Testis (tissue), 3 donors: ENCODE measurements around the gene PPP1R26. TPM values are rescaled to one million over a fixed set of nuclear protein-coding genes. Genes with fewer than 3 reads are reported as not detected.
"Not testable (repeated sequence)": the region's sequence is repeated elsewhere in the genome, so short reads cannot be mapped to it uniquely, and the experiment has no call there.

Source experiments
- DNase-seq: peaks from one replicate; pipeline ENCODE4 v3.0.0-alpha.2; 2019
- H3K27ac ChIP-seq, 2 donors: fragments of 200-600 bp; sonication (generic); one replicate each; pipeline ENCODE4 v1.5.1; 2019
- H3K27me3 ChIP-seq: fragments of 200-600 bp; sonication (generic); one replicate; pipeline ENCODE4 v1.5.1; 2019
- H3K36me3 ChIP-seq: fragments of 200-600 bp; sonication (generic); one replicate; pipeline ENCODE4 v1.5.1; 2017; ENCODE audit warnings: low read depth; ENCODE audit errors: missing control alignments
- H3K4me1 ChIP-seq: fragments of 200-600 bp; sonication (generic); one replicate; pipeline ENCODE4 v1.5.1; 2019
- H3K4me3 ChIP-seq, 2 donors: fragments of 200-600 bp; sonication (generic); one replicate each; pipeline ENCODE4 v1.5.1; 2017 to 2019
- H3K9me3 ChIP-seq: fragments of 200-600 bp; sonication (generic); one replicate; pipeline ENCODE4 v1.5.1; 2017
- CTCF ChIP-seq, 3 experiments: fragments of 450-650 bp in 2 of 3; fragments of 200-600 bp in 1 of 3; sonication (generic) in 1 of 3; IDR thresholded peaks; one replicate each; pipeline ENCODE4 v1.5.1; 2016 to 2019; ENCODE audit warnings: antibody characterized with exemption in 3 of 3, mild to moderate bottlenecking in 2 of 3, moderate library complexity in 1 of 3
- POLR2A ChIP-seq: fragments of 450-650 bp; IDR thresholded peaks from one replicate; pipeline ENCODE4 v1.6.1; 2017; ENCODE audit warnings: antibody characterized with exemption, mild to moderate bottlenecking, moderate library complexity
- WGBS, 2 donors: methylation state at CpG; one replicate each; pipeline ENCODE4 v1.1.5; 2018; 5-methylcytosine and 5-hydroxymethylcytosine counted together
- intact Hi-C: fragments of 100-400 bp; cut with DNase I; formaldehyde crosslinking; loops from one replicate; pipeline ENCODE4 v1.15.1; 2023; ENCODE audit warnings: low total_unique reads
- polyA plus RNA-seq: library from polyadenylated mRNA; stranded (reverse); fragments of 350-450 nt; fragmentation: Illumina TruSeq; extraction: RNeasy Lipid Tissue Mini Kit (QIAGEN cat#74804); gene quantifications from one replicate; pipeline ENCODE4 v1.2.3, GENCODE V29; 2014; ENCODE audit warnings: low read depth, low replicate concordance; ENCODE audit not compliant: insufficient read depth
- total RNA-seq, 2 donors: library from RNA; depleted of rRNA; stranded (reverse); fragments of >200 nt; gene quantifications; one replicate each; pipeline ENCODE4 v1.2.3, GENCODE V29; 2016

The PPP1R26 gene
- total and polyA plus RNA-seq, 3 donors from 2014 or later = 15.6 to 38.8 (median 33.1) TPM

GRCh38 chr9:135455401-135456030 is 24.1 kb upstream of the PPP1R26 start:
- H3K27me3 ChIP-seq = no peaks in the 10 kb centered on the region

GRCh38 chr9:135456436-135457104 is 23.0 kb upstream of the PPP1R26 start:
- 77 to 79% methylated on average over 19 of the region's 19 CpGs for WGBS, 2 donors
- no peaks in the 10 kb centered on the region for H3K27me3 ChIP-seq
- TF ChIP-seq POLR2A (no peak), CTCF (IDR thresholded peaks at IDR 0.05) (no peak)
- H3K4me1 ChIP-seq = no peaks in the 10 kb centered on the region
- H3K27ac ChIP-seq = no peak overlapping the region
- H3K4me3 ChIP-seq = no peak overlapping the region
- no peaks in the 10 kb centered on the region for H3K36me3 ChIP-seq
- intact Hi-C loops = no loop called here
- H3K9me3 ChIP-seq = no peaks in the 10 kb centered on the region
- DNase-seq = no peak

More at GRCh38 chr9:135455401-135456030, 24.1 kb upstream of the PPP1R26 start:
- no peak overlapping the region for H3K4me3 ChIP-seq
- no peak overlapping the region for H3K27ac ChIP-seq
- no peak for DNase-seq
- TF ChIP-seq POLR2A (no peak), CTCF (IDR thresholded peaks at IDR 0.05) (no peak)
- 62 to 68% methylated on average over 23 of the region's 23 CpGs for WGBS, 2 donors
- H3K36me3 ChIP-seq = no peaks in the 10 kb centered on the region
- intact Hi-C loops = no loop called here
- H3K4me1 ChIP-seq = no peaks in the 10 kb centered on the region
- no peaks in the 10 kb centered on the region for H3K9me3 ChIP-seq

GRCh38 chr9:135458478-135458877 is 21.1 kb upstream of the PPP1R26 start:
- intact Hi-C loops, H3K4me3 ChIP-seq: not testable (repeated sequence)

GRCh38 chr9:135461936-135462335 is 17.6 kb upstream of the PPP1R26 start:
- Histone ChIP-seq H3K9me3 (no peaks in the 10 kb centered on the region), H3K4me3 (no peak overlapping the region), H3K36me3 (no peaks in the 10 kb centered on the region), H3K4me1 (no peaks in the 10 kb centered on the region), H3K27me3 (no peaks in the 10 kb centered on the region), H3K27ac (no peak overlapping the region)
- TF ChIP-seq CTCF (IDR thresholded peaks at IDR 0.05) = no peak
- no peak for TF ChIP-seq POLR2A
- intact Hi-C loops = no loop called here
- DNase-seq = no peak
- WGBS, 2 donors = 70 to 84% methylated on average over 11 of the region's 11 CpGs

More at GRCh38 chr9:135458478-135458877, 21.1 kb upstream of the PPP1R26 start:
- 92 to 95% methylated on average over 5 of the region's 5 CpGs for WGBS, 2 donors
- H3K4me1 ChIP-seq, H3K9me3 ChIP-seq, DNase-seq, H3K27ac ChIP-seq, H3K27me3 ChIP-seq, H3K36me3 ChIP-seq: not testable (repeated sequence)

- H3K9me3 ChIP-seq = no peaks in the 10 kb centered on the region
- H3K27ac ChIP-seq = no peak overlapping the region
- no peaks in the 10 kb centered on the region for H3K36me3 ChIP-seq
- no peak overlapping the region for H3K4me3 ChIP-seq
- intact Hi-C loops = no loop called here
- no peaks in the 10 kb centered on the region for H3K27me3 ChIP-seq
- TF ChIP-seq POLR2A = no peak
- no peak for TF ChIP-seq CTCF (IDR thresholded peaks at IDR 0.05)
- no peak for DNase-seq
- no peaks in the 10 kb centered on the region for H3K4me1 ChIP-seq
- WGBS, 2 donors = 55 to 77% methylated on average over 3 of the region's 3 CpGs
Observed at GRCh38 chr9:135463140-135463539, 16.4 kb upstream of the PPP1R26 start.
